Caki2 (cell line): ENCODE measurements around the gene CCS. TPM values are rescaled to one million over a fixed set of nuclear protein-coding genes. Genes with fewer than 3 reads are reported as not detected.
"Not testable (repeated sequence)": the region's sequence is repeated elsewhere in the genome, so short reads cannot be mapped to it uniquely, and the experiment has no call there.

Source experiments
- DNase-seq: peaks from one replicate; pipeline ENCODE4 v3.0.0-alpha.2; 2015; ENCODE audit warnings: low read depth
- in situ Hi-C: cut with HindIII; loops from 2 replicates; pipeline ENCODE4 v1.10.0; 2016; ENCODE audit warnings: low sequenced_read_pairs, low pct_unique_long_range_greater_than_20kb, mixed read lengths
- total RNA-seq: library from RNA; depleted of rRNA; stranded (reverse); fragments of >200 nt; shearing (Covaris generic); gene quantifications from 2 replicates; pipeline ENCODE4 v1.2.3, GENCODE V29; 2014; ENCODE audit warnings: low replicate concordance; rRNA removed

CCS gene
- total RNA-seq, 1 experiment from 2014 or later = 38.1 TPM

DNA sequence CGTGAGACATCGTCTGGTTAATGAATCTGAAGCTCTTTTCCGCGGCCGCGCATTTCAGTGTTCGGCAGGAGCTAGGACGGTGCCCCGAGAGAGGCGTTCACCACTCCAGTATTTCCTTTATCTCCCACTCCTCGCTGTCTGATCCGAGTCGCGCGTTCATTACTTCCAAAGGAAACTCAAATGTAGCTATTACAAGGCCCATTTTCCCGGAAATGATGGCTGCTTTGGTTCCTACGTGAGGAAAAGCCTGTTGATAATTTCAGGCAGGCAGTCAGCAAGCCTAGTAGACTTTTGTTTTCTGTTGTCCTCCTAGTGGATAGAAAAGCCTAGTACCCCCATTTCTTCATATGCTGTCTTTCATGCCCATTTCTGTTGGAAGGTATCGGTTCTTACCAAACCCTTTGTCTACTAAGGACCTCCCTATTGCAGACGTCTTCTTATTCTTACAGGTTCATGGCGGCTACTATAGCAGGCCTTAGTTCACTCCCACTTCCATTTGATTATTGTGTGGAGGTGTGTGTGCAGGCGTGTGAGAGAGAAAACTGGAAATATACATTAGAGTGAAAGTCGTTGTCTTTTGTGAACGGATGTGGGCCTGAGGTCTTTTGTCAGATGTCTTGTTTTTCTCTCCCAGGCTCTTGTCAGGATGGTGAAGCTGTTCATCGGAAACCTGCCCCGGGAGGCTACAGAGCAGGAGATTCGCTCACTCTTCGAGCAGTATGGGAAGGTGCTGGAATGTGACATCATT, 46.3 kb downstream of the CCS start:
- in situ Hi-C loops = no loop called here
- DNase-seq = peak; percentile 47

DNA sequence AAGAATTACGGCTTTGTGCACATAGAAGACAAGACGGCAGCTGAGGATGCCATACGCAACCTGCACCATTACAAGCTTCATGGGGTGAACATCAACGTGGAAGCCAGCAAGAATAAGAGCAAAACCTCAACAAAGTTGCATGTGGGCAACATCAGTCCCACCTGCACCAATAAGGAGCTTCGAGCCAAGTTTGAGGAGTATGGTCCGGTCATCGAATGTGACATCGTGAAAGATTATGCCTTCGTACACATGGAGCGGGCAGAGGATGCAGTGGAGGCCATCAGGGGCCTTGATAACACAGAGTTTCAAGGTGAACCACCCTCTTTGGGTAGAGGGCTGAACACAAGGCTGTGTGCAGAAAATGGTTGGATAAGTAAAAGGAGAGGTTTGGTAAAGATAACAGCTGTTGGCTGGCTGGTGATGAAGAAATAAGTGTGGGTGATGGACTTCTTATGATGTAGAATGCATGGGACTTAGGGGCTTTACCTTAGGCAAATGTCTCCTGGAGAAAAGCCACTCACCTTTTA, 46.9 kb downstream of the CCS start:
- DNase-seq, in situ Hi-C loops: not testable (repeated sequence)

DNA sequence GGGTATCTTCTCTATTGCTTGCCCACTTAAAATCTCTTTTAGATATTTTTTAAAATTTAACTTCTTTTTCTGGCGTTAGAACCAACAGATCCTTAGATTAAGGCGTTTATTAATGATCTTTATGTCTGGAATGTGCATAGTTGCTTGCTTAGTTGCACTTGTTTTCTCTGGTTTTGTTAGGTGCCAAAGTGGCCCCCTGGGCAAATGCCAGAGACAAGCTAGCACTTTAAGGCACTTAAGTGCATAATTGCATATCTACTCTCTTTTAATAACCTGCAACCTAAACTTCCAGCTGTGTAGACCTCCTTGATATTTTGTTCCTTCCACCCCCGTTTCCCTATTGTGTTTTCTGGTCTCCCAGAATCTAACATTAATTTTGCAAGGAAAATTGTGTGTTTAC, 48.8 kb downstream of the CCS start:
- in situ Hi-C loops = no loop called here
- no peak for DNase-seq

DNA sequence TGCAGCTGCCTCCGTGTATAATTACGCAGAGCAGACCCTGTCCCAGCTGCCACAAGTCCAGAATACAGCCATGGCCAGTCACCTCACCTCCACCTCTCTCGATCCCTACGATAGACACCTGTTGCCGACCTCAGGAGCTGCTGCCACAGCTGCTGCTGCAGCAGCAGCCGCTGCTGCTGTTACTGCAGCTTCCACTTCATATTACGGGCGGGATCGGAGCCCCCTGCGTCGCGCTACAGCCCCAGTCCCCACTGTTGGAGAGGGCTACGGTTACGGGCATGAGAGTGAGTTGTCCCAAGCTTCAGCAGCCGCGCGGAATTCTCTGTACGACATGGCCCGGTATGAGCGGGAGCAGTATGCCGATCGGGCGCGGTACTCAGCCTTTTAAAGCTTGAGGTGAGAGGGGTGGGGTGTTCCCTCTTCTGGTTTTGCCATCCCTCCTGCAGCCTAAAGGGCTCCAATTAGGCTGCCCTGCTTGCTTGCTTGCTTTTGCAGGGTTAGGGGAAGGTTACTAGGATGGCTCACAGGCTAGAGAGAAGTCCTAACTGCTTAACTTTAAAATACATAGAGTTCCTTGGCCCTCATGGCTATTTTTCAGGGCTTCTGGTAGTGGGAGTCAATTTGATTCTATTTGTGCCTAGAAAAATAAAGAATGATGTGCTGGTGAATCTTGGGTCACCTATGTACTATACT, 50.9 kb downstream of the CCS start:
- in situ Hi-C loops = no loop called here
- DNase-seq = no peak

DNA sequence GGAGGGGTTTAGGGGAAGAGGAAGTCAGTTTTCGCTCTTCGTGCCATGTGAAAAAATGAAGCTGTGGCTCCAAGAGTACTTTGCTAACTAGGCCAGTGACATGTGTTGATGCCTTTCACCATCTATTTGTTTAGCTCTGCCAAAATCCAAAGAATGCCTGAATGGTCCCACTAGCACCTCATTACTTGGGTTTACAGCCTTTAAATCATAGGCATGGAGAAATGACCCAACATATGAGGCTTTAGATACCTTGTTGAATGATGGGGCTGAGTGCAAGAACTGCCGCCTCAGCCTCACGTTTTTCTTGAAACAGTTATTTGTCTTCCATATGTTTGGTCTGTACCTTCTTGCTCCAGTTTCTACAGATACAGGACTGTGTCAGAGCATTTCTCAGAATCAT, 53.8 kb downstream of the CCS start:
- in situ Hi-C loops = no loop called here
- no peak for DNase-seq

DNA sequence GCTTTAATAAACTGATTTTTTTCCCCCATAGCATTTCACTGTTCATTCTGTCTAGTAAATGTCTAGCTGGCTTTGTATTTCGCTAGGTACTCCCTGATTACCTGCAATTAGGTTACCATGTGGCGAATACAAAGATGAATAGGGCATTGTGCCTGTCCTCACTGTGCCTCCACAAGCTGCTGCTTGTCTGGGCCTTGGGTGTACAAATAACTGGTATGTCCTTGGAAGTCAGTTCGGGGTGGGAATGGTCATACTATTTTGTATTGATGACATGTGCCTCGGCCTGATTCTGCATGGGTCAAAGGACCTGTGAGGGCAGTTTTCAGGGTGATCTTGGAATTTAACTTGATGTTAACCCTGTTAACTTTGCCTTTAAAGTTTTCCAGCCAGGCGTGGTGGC, 56.9 kb downstream of the CCS start:
- in situ Hi-C loops = no loop called here
- DNase-seq = no peak

DNA sequence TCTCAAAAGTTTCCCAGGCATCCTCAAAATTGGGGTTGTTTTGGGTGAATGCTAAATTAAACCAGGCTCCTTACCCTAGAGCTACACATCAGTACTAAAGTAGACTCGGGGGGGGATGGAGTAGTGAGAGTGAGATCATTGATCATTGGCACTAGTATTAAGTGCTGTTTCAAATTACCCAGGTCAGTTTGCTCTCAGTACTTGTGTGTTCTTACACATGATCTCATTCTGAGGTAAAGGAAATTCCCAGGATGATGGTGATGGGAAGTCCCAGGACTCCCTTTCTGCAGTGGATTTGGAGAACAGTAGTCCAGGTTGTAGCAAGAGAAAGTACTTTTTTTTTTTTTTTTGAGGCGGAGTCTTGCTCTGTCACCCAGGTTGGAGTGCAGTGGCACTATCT, 58.0 kb downstream of the CCS start:
- DNase-seq = no peak
- in situ Hi-C loops = no loop called here

DNA sequence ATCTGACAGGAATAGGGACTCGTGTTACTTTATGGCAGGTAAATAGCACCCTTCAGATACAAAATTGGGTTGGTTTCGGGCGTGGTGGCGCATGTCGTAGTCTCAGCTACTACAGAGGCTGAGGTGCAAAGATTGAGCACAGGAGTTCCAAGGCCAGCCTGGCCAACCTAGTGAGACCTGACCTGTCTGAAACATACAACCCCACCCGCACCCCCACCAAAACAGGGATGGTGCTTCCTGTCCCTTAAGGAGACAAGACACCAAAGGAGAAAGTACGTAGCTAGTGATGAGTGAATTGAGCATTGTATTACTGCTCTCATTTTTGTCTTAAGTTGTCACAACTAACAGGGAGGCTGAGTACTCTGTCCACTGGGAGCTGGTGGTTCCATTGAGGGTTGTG, 59.7 kb downstream of the CCS start:
- in situ Hi-C loops = no loop called here

DNA sequence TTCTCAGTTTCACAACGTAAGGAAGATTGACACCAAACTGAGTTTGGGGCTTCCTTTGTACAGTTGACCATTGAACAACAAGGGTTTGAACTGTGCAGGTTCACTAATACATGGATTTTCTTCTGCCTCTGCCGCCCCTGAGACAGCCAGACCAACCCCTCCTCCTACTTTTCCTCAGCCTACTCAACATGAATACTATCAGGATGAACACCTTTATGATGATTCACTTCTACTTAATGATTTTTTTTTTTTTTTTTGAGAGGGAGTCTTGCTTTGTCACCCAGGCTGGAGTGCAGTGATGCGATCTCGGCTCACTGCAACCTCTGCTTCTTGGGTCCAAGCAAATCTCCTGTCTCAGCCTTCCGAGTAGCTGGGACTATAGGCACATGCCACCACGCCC, 60.1 kb downstream of the CCS start:
- in situ Hi-C loops = no loop called here
- DNase-seq = peak; percentile 44

More for the DNA sequence above, 59.7 kb downstream of the CCS start:
- no peak for DNase-seq

Other genes with a start within 250 kb of the CCS start
- 80.0 and 85.9 TPM in 2 replicates for gene BRMS1, start 248.1 kb upstream of the CCS start, total RNA-seq
- gene B4GAT1, start 245.6 kb upstream of the CCS start, total RNA-seq = 58.0 and 65.4 TPM in 2 replicates
- not detected in 2 replicates for gene SLC29A2, start 221.4 kb upstream of the CCS start, total RNA-seq
- not detected in 2 replicates for gene NPAS4, start 172.2 kb upstream of the CCS start, total RNA-seq
- 113 and 202 TPM in 2 replicates for gene MRPL11, start 154.3 kb upstream of the CCS start, total RNA-seq
- 10.0 and 16.7 TPM in 2 replicates for gene PELI3, start 126.3 kb upstream of the CCS start, total RNA-seq
- 59.9 and 102 TPM in 2 replicates for gene DPP3, start 112.8 kb upstream of the CCS start, total RNA-seq
- 20.6 and 28.0 TPM in 2 replicates for gene BBS1, start 82.5 kb upstream of the CCS start, total RNA-seq
- 10.9 and 52.6 TPM in 2 replicates for gene ZDHHC24, start 47.1 kb upstream of the CCS start, total RNA-seq
- gene ACTN3, start 46.3 kb upstream of the CCS start, total RNA-seq = not detected in 2 replicates
- gene CTSF, start 24.6 kb upstream of the CCS start, total RNA-seq = not detected in 2 replicates
- gene CCDC87, start 122 bp upstream of the CCS start, total RNA-seq = 0.41 and 0.61 TPM in 2 replicates
- gene RBM14, start 23.4 kb downstream of the CCS start, total RNA-seq = 15.3 and 17.1 TPM in 2 replicates
- 116 and 133 TPM in 2 replicates for gene RBM4, start 45.5 kb downstream of the CCS start, total RNA-seq
- gene RBM4B, start 84.7 kb downstream of the CCS start, total RNA-seq = 8.5 and 29.2 TPM in 2 replicates
- 0.71 and 0.87 TPM in 2 replicates for gene SPTBN2, start 136.0 kb downstream of the CCS start, total RNA-seq